ENCODE data around the gene TRUB1.
"Not testable (repeated sequence)": the region's sequence is repeated elsewhere in the genome, so short reads cannot be mapped to it uniquely, and the experiment has no call there.

The TRUB1 gene

DNA sequence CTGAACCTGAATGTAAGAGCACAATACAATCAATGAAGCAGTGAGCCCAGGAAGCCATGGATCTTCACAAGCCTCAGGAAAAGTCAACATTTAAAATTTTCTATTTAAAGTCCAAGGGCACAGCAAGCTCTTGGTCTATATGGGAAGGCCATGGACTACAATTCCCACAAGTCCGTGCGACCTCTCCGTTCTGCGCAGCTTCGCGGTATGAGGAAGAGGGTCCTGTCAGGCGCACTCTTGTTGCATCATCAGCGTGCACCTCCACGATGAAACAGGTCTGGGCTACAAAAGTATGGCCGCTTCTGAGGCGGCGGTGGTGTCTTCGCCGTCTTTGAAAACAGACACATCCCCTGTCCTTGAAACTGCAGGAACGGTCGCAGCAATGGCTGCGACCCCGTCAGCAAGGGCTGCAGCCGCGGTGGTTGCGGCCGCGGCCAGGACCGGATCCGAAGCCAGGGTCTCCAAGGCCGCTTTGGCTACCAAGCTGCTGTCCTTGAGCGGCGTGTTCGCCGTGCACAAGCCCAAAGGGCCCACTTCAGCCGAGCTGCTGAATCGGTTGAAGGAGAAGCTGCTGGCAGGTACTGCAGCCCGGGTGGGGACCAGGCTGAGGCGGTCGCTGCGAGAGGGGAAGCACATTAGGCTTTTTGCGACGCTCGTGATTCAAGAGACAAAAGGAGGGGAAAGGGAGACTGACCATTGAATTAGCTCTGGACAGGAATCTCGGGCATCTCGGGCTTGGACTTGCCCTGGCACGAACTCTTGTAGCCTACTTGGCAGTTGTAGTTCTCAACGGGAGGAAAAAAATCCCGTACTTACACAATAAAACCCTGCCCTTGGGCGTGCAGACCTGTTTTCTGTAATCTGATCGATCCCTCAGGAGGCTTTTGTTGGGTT, at the start of gene TRUB1:
TRUB1 (plus strand) TSS at position 234 of the 894 bp plus-strand sequence; CDS start at position 293, 59 bp downstream.
- peak; percentile 93 to 95 for DNase-seq

GRCh38 chr10:114893251-114893650, 44.7 kb upstream of the TRUB1 start:
- DNase-seq: no peak

DNA sequence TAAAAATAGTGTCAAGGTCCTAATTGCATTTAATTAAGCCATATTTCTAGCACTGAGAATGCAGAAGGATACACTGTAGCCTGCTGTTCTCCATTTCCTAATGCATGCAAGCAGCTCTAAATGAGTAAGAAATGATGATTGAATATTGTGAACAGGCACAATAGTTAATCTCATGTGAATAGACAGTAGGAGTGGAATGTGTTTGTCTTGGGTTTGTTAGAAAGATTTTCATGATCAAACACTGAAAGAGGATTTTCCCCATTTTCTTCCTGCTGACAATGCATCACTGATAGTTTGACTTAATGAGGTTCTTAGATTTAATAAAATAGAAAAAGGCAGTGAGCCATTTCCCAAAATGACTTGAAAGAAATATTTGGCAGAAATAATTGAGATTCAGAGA, 43.1 kb upstream of the TRUB1 start:
- DNase-seq: no peak

DNA sequence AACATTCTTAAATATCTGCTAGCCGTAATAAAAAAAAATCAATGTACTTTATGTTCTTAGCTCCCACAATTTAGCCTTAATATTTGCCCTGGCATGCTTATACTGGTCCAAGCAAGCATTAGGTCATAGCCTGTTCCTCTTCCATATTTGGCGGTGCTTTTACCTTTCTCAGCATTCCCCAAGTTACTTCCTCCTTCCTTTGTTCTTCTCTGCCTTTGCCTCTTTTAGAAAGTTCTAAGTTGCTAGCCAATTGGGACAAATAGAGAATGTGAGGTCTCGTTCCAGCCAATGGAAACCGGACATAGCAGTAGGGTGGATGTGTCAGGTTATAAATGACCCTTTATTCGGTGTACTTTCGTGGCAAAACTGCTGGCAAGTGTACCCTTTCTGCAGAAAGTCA, 41.0 kb upstream of the TRUB1 start:
- not testable (repeated sequence) for DNase-seq

DNA sequence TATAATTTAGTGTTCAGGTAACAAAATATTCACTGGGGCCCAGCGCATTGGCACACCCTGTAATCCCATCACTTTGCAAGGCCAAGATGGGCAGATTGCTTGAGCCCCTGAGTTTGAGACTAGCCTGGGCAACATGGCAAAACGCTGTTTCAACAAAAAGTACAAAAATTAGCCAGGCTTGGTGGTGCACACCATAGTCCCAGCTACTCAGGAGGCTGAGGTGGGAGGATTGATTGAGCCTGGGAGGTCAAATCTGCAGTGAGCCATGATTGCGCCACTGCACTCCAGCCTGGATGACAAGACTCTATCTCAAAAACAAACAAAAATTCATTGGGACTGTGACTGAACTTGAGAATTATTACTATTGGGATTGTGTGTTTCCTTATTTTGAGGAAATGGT, 40.4 kb upstream of the TRUB1 start:
- DNase-seq: no peak

- DNase-seq: no peak
Measured at GRCh38 chr10:114899982-114900381, 38.0 kb upstream of the TRUB1 start.

DNA sequence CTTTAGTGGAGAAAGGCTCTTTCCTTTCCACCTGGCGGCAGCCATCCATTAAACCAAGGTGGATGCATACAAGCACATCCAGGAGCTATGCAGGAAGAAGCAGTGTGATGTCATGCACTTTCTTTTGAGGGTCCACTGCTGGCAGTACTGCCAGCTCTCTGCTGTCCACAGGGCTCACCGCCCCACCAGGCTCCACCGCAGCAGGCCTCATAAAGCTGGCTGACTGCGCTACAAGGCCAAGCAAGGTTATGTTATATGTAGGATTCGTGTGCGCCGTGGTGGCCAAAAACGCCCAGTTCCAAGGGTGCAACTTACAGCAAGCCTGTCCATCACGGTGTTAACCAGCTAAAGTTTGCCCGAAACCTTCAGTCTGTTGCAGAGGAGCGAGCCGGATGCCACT, 37.3 kb upstream of the TRUB1 start:
- DNase-seq: no peak

DNA sequence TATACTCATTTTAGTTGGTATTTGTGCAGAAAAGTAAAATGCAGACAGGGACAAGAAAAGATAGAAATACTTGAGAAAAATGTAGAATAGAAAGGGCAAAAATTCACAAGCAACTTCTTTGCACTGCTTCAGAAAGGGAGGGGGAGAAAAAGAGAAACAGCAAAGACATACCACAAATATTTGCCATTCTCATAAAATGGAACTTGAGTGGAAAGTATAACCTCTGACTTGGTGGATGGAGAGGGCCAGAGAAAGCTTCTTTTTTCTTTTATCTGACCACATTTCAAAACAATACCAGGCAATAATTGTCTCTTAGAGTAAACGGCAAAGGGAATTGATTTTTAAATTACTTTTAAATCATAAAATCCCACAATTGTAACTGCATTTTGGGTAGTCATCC, 35.8 kb upstream of the TRUB1 start:
- DNase-seq: no peak

GRCh38 chr10:114905450-114905849, 32.5 kb upstream of the TRUB1 start:
- DNase-seq: no peak

DNA sequence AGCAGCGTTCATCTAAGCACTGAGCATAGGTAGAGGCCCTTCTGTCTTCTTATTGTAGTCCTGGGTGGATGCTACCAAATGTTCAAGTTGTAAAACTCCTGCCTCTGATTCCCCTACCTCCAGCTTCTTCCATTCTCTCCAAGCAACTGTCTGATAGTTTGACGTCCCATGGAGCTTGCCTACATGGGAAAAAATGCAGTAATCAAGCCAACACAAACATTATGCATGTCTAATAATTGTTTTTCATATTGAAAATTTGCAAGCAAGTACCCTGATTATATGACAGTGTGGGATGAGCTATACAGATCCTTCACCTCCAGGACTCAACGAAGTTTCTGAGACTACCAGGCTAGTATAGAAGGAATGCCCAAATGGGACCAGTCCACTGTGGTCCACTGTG, 31.0 kb upstream of the TRUB1 start:
- DNase-seq: no peak

DNA sequence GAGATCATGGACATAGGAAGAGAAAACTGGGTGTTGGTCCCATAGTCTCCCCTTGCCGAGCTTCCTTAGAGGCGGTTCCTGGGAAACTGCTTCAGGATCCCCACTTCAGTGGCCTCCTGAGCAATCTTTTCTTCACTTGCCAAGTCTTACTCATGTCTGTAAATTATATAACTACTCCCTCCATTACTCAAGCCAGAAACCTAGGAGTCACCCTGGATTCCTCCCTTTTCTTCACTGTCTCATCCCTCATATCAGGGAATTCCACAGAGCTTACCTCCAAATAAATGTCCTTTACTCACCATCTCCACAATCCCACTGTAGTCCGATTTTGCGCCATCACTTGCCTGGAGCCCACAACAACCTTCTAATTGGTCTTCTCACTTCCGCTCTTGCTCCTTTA, 29.1 kb upstream of the TRUB1 start:
- no peak for DNase-seq

DNA sequence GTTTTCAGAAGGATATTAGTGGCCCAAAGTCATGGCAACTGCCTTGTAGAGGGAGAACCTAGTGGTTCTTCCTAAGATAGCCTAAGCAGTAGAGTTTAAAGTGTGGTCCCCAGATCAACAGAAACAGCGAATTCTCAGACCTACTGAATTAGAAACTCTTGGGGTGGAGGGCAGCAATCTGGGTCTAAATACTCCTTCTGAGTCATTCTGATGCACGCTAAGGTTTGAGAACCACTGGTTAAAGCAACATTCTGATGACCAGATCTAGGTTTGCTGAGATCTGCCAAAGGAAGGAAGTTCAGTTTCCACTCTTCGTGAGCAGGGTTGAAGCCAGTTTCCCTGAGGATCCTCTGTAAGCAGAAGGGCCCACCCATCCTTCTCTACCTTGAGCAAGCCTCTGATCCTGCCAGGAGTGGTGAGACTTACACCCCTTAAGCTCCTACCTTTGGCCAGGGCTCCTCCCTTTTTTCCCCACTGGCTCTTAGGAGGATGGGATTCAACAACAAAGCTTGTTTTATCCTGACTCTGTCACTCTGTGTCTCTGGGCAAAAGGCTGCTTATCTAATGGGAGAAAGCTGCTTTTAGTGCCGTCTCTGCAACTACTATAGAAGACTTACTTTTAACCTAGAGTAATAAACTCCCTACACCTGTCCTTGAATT, 26.8 kb upstream of the TRUB1 start:
- DNase-seq: no peak

- no peak for DNase-seq
Measured at GRCh38 chr10:114911801-114912469, 26.1 kb upstream of the TRUB1 start.

DNA sequence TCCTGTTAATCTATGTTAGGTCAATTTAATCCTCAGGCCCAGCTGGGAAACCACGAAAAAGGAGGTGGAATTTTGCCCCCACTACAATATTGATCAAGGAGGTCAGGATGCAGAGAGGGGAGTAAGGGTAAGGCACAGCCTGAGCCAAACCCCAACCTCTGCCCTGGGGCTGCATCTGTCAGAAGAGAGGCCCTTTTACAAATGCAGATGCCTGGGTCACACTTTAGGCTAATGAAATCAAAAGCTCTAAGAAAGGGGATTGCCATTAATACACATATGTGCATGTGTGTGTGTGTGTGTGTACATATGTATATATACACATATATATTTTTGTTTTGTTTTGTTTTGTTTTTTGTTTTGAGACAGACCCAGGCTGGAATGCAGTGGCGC, 25.5 kb upstream of the TRUB1 start:
- no peak for DNase-seq

- DNase-seq: no peak
Measured at GRCh38 chr10:114914560-114914959, 23.4 kb upstream of the TRUB1 start.

GRCh38 chr10:114915294-114915693, 22.7 kb upstream of the TRUB1 start:
- DNase-seq: no peak

DNA sequence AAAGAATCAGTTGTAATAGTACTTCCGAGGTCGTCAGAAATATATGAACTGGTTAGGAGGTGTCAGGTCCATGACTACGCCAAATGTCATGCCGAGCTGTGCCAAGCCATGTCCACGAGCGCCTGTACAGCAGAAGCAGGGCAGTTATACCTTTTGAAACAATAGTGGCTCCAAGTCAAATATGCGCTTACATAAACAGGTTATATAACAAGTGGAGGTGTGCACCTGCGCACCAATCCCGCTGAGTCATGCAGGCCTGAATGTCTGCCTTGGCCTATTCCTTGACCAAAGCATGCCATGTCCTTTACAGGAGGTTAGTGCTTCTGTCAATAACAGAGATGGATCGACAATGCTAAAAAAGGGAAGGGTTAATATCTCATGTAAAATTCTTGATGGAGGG, 21.3 kb upstream of the TRUB1 start:
- no peak for DNase-seq

- DNase-seq: no peak
Measured at GRCh38 chr10:114917459-114917858, 20.5 kb upstream of the TRUB1 start.

DNA sequence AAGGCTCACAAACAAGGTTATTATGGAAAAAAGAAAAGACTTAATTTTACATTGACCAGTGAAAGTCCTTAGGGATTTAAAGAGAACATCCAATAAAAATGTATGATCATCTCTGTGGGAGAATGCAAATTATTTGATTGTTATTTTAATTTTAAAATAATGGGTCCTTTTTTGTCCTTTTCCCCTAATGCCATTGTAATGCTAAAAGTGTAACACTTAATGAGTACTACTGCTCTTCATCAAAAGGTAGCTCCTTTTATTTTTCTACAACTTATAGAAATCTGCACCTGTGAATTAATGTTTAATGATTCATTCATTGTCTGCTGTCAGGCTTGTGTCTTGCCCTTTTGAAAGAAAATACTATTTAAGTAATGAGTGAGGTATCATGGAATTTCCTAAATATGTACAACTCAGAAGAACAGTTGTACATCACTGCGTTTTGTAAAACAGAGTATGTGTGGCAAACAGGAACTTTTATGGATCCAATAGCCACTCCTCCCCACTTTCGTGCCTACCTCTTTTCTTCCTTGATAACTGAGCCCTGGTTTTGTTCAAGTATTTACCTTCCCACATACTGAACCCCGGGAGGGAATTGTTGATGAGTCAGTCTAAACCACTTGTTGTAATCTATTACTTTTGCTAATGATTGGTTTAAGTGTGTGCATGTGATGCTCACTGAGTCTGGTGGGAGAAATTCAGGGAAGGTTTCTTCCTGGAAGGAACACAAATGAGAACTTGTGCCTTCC, 19.9 kb upstream of the TRUB1 start:
- DNase-seq: no peak

DNA sequence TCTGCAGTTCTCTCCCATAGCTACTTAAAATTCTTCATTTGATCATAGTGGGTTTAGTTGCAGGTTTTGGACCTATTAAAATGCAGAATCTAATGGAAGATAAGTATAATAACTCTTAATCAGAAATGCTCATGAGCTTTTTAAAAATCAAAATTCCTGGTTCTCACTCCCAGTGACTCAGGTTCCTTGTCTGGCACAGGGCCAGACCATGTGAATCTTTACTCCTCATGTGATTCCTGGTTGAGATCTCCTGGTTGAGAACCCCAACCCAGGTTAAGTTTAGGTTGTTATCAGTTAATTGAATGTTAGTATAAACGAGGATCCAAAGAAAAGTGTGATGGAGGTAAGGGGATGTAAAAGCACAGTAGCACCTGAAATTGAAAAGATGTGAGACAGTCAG, 17.5 kb upstream of the TRUB1 start:
- DNase-seq: no peak

- no peak for DNase-seq
Measured at GRCh38 chr10:114922003-114922402, 16.0 kb upstream of the TRUB1 start.

GRCh38 chr10:114923551-114923950, 14.4 kb upstream of the TRUB1 start:
- DNase-seq: no peak
